HG03139 (cell line): ENCODE data around the gene ANXA11.
"Not testable (repeated sequence)": the region's sequence is repeated elsewhere in the genome, so short reads cannot be mapped to it uniquely, and the experiment has no call there.

ENCODE experiments used
- ATAC-seq: cut with Tn5 transposase; IDR thresholded peaks from one replicate; pipeline ENCODE4 v1.9.1; 2021; ENCODE audit not compliant: unreplicated experiment

The ANXA11 gene

GRCh38 chr10:80146918-80147317 is 58.4 kb downstream of the ANXA11 start:
- ATAC-seq, result no peak

GRCh38 chr10:80145406-80146308 is 59.7 kb downstream of the ANXA11 start:
- not testable (repeated sequence) for ATAC-seq

- ATAC-seq, result peak; percentile 30
Measured at GRCh38 chr10:80144696-80145131, 60.6 kb downstream of the ANXA11 start.

- ATAC-seq, result peak; percentile 65
Measured at GRCh38 chr10:80144067-80144695, 61.2 kb downstream of the ANXA11 start.

- no peak for ATAC-seq
Measured at GRCh38 chr10:80141696-80142460, 63.5 kb downstream of the ANXA11 start.

GRCh38 chr10:80140251-80140650 is 65.1 kb downstream of the ANXA11 start:
- no peak for ATAC-seq

GRCh38 chr10:80139265-80139664 is 66.1 kb downstream of the ANXA11 start:
- ATAC-seq, result no peak

GRCh38 chr10:80137920-80138319 is 67.4 kb downstream of the ANXA11 start:
- no peak for ATAC-seq

GRCh38 chr10:80137031-80137862 is 68.1 kb downstream of the ANXA11 start:
- no peak for ATAC-seq

- no peak for ATAC-seq
Measured at GRCh38 chr10:80136134-80136571, 69.2 kb downstream of the ANXA11 start.

- ATAC-seq, result not testable (repeated sequence)
Measured at GRCh38 chr10:80133687-80134086, 71.7 kb downstream of the ANXA11 start.

GRCh38 chr10:80133206-80133605 is 72.1 kb downstream of the ANXA11 start:
- no peak for ATAC-seq

- no peak for ATAC-seq
Measured at GRCh38 chr10:80132299-80133139, 72.8 kb downstream of the ANXA11 start, which contains the start of gene PLAC9. PLAC9 (plus strand) TSS chr10:80132730; CDS start chr10:80132763, 33 bp downstream.

GRCh38 chr10:80131499-80131901 is 73.8 kb downstream of the ANXA11 start:
- no peak for ATAC-seq

- ATAC-seq, result no peak
Measured at GRCh38 chr10:80126876-80127275, 78.5 kb downstream of the ANXA11 start.

- no peak for ATAC-seq
Measured at GRCh38 chr10:80122746-80123145, 82.6 kb downstream of the ANXA11 start.

GRCh38 chr10:80122110-80122710 is 83.1 kb downstream of the ANXA11 start:
- no peak for ATAC-seq

GRCh38 chr10:80118669-80119068 is 86.7 kb downstream of the ANXA11 start:
- no peak for ATAC-seq

- ATAC-seq, result no peak
Measured at GRCh38 chr10:80110986-80111385, 94.4 kb downstream of the ANXA11 start.
